NCI-H748 treated with DMSO at 0.1 percent for 48 hours (cell line): Measurements from ENCODE around the gene PHF12.

Source experiments
- DNase-seq: peaks from one replicate; lab custom pipeline; 2025; lab: John Stamatoyannopoulos, UW

PHF12 gene

GRCh38 chr17:28858801-28859355 lies 92.4 kb downstream of the PHF12 start:
- DNase-seq, result no peak

- no peak for DNase-seq
Observed at GRCh38 chr17:28857905-28858800, 93.2 kb downstream of the PHF12 start.

GRCh38 chr17:28856028-28856574 lies 95.2 kb downstream of the PHF12 start:
- DNase-seq, result no peak

- DNase-seq, result no peak
Observed at GRCh38 chr17:28855336-28855679, 96.0 kb downstream of the PHF12 start.
